ENCODE results near the gene STAMBP.

DNA sequence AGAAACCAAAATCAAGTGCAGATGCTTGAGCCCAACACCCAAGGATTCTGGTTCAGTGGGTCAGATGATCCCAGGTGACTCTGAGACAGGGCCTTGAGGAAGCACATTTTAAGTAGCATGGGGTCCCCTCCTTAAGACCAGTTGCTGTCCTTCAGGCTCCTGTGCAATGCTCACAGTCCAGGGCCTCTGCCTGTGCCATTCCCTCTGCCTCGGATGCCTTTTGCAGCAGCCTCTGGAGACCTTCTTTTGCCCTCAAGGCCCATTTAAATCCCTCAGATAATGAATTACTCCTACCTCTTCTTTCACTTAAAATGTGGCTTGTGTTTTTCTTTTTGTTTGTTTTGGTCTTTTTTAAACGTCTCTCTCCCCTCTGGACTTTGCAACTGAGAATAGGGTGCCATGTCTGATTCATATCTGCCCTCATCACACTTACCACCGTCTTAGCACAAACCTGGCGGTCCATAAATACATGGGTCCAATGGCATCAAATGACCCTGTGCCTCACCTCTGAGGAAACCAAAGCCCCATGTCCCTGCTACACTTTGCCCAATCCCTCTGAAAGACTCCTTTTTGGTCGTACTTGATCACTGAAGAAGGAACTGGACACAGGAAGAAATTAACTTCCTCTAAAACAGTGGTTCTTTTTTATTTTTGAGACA lies 78.2 kb downstream of the STAMBP start:
- TF ChIP-seq, protein P1, sequence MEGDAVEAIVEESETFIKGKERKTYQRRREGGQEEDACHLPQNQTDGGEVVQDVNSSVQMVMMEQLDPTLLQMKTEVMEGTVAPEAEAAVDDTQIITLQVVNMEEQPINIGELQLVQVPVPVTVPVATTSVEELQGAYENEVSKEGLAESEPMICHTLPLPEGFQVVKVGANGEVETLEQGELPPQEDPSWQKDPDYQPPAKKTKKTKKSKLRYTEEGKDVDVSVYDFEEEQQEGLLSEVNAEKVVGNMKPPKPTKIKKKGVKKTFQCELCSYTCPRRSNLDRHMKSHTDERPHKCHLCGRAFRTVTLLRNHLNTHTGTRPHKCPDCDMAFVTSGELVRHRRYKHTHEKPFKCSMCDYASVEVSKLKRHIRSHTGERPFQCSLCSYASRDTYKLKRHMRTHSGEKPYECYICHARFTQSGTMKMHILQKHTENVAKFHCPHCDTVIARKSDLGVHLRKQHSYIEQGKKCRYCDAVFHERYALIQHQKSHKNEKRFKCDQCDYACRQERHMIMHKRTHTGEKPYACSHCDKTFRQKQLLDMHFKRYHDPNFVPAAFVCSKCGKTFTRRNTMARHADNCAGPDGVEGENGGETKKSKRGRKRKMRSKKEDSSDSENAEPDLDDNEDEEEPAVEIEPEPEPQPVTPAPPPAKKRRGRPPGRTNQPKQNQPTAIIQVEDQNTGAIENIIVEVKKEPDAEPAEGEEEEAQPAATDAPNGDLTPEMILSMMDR (IDR thresholded peaks at IDR 0.05), result no peak
- TF ChIP-seq POLR2A (IDR thresholded peaks at IDR 0.05) (no peak), POLR2AphosphoS5 (IDR thresholded peaks at IDR 0.05) (no peak), EP300 (IDR thresholded peaks at IDR 0.05) (no peak)

Data from suprapubic skin (tissue), 4 donors.